HCT116 (cell line): ENCODE results near the gene TBRG4.

Source experiments
- MAX ChIP-seq: IDR thresholded peaks from 2 replicates; pipeline ENCODE4 v1.6.1; 2012
- POLR2A ChIP-seq: IDR thresholded peaks from 2 replicates; pipeline ENCODE4 v1.7.0; 2011; ENCODE audit warnings: borderline replicate concordance; ENCODE audit not compliant: insufficient read depth, insufficient read length; ENCODE audit errors: extremely low read depth
- RAD21 ChIP-seq: IDR thresholded peaks from 2 replicates; pipeline ENCODE4 v1.6.1; 2012; ENCODE audit warnings: low read depth, mild to moderate bottlenecking
- SIN3A ChIP-seq: IDR thresholded peaks from 2 replicates; pipeline ENCODE4 v1.6.1; 2012; ENCODE audit warnings: low read depth
- SP1 ChIP-seq: IDR thresholded peaks from 2 replicates; pipeline ENCODE4 v1.6.1; 2012; ENCODE audit warnings: low read depth
- TF ChIP-seq, protein P1 (sequence below), 3 experiments: fragments of 200-600 bp in 1 of 3; sonication (generic) in 1 of 3; IDR thresholded peaks in 2 of 3; conservative IDR thresholded peaks in 1 of 3; 2 replicates each; pipeline ENCODE4 v1.5.1; 2012 to 2017; ENCODE audit warnings: low read depth in 2 of 3, low read length in 2 of 3, antibody characterized with exemption in 1 of 3, borderline replicate concordance in 1 of 3, control low read depth in 1 of 3, mild to moderate bottlenecking in 1 of 3, mixed read lengths in 1 of 3, mixed run types in 1 of 3, moderate library complexity in 1 of 3; ENCODE audit not compliant: insufficient read depth in 1 of 3

DNA sequence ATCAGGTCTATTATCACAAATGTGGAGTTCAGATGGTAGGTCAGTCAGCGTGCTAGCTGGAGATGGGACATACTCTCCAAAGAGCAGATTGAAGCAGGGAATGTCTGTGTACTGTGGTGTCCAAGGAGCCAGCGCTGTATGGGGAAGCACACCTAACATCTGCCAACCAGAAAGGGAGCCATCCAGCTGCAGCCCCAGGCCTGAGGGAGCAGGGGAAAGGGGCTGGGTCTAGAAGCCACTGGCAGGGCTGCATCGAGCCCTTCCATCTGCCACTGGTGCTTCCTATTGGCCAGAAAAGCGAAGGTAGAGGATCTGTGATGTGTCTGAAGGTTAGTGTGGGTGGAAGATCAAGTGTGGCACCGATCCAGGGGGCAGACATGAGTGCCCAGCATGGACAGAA is 38.1 kb upstream of the TBRG4 start:
- TF ChIP-seq SP1 = no peak
- TF ChIP-seq SIN3A = no peak
- no peak for TF ChIP-seq POLR2A
- TF ChIP-seq, protein P1, sequence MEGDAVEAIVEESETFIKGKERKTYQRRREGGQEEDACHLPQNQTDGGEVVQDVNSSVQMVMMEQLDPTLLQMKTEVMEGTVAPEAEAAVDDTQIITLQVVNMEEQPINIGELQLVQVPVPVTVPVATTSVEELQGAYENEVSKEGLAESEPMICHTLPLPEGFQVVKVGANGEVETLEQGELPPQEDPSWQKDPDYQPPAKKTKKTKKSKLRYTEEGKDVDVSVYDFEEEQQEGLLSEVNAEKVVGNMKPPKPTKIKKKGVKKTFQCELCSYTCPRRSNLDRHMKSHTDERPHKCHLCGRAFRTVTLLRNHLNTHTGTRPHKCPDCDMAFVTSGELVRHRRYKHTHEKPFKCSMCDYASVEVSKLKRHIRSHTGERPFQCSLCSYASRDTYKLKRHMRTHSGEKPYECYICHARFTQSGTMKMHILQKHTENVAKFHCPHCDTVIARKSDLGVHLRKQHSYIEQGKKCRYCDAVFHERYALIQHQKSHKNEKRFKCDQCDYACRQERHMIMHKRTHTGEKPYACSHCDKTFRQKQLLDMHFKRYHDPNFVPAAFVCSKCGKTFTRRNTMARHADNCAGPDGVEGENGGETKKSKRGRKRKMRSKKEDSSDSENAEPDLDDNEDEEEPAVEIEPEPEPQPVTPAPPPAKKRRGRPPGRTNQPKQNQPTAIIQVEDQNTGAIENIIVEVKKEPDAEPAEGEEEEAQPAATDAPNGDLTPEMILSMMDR (IDR thresholded peaks at IDR 0.05 in 2 of 3, conservative IDR thresholded peaks at IDR 0.05 in 1 of 3; ENCODE audit: borderline replicate concordance in 1 of 3, insufficient read depth in 1 of 3, low read depth in 2 of 3, low read length in 2 of 3) = no peak
- TF ChIP-seq MAX = no peak
- no peak for TF ChIP-seq RAD21
